Retinal pigment epithelial cell (primary cell): Measurements from ENCODE around the gene OVCA2.

Source experiments
- DNase-seq: peaks from one replicate; pipeline ENCODE4 v3.0.0-alpha.2; 2010; ENCODE audit warnings: low read depth
- H3K4me3 ChIP-seq: 2 replicates; pipeline ENCODE4 v1.5.1; 2011; ENCODE audit warnings: mild to moderate bottlenecking, low read length, control low read depth, moderate library complexity
- TF ChIP-seq, protein P1 (sequence below): conservative IDR thresholded peaks from 2 replicates; pipeline ENCODE4 v1.5.1; 2011; ENCODE audit warnings: low read depth, low read length, control low read depth, inconsistent platforms

The OVCA2 gene

GRCh38 chr17:1997289-1997926 is 44.4 kb upstream of the OVCA2 start:
- TF ChIP-seq, protein P1, sequence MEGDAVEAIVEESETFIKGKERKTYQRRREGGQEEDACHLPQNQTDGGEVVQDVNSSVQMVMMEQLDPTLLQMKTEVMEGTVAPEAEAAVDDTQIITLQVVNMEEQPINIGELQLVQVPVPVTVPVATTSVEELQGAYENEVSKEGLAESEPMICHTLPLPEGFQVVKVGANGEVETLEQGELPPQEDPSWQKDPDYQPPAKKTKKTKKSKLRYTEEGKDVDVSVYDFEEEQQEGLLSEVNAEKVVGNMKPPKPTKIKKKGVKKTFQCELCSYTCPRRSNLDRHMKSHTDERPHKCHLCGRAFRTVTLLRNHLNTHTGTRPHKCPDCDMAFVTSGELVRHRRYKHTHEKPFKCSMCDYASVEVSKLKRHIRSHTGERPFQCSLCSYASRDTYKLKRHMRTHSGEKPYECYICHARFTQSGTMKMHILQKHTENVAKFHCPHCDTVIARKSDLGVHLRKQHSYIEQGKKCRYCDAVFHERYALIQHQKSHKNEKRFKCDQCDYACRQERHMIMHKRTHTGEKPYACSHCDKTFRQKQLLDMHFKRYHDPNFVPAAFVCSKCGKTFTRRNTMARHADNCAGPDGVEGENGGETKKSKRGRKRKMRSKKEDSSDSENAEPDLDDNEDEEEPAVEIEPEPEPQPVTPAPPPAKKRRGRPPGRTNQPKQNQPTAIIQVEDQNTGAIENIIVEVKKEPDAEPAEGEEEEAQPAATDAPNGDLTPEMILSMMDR = no peak
- H3K4me3 ChIP-seq = no peak overlapping the region
- DNase-seq = no peak

GRCh38 chr17:1997927-1998742 is 43.7 kb upstream of the OVCA2 start:
- TF ChIP-seq, protein P1 = no peak
- peak overlapping the region; percentile 22 for H3K4me3 ChIP-seq
- DNase-seq = no peak

GRCh38 chr17:1999557-2000251 is 42.1 kb upstream of the OVCA2 start:
- H3K4me3 ChIP-seq = no peak overlapping the region
- no peak for DNase-seq
- TF ChIP-seq, protein P1 = no peak

- DNase-seq = no peak
- H3K4me3 ChIP-seq = no peak overlapping the region
- TF ChIP-seq, protein P1 = no peak
Observed at GRCh38 chr17:2002767-2003329, 39.0 kb upstream of the OVCA2 start.

- DNase-seq = no peak
- no peak overlapping the region for H3K4me3 ChIP-seq
- TF ChIP-seq, protein P1 = no peak
Observed at GRCh38 chr17:2003525-2003924, 38.3 kb upstream of the OVCA2 start.

DNA sequence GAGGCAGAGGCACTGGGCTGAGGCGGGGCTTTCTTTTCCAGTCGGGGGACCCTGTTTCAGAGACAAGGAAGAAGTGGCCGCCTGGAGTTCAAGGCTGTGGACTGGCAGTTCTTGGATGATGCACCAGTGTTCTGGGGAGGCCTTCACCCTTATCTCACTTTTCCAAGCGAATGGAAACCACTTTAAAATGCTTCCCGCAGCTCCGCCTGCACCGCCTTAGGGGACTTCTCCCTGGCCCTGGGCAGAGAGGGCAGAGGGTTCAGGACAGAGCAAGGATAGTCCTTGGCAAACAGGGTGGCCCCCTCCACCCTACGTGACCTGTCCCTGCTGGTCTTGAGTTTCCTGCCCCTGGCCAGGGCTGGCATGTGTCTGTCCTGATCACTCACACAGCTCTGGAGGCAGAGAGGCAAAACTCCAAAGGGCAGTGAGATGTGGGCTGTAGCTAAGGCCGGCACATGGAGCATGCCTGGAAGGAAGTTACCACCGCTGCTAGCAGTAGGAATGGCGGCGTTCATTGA is 37.3 kb upstream of the OVCA2 start:
- TF ChIP-seq, protein P1 = no peak
- H3K4me3 ChIP-seq = no peak overlapping the region
- DNase-seq = no peak
